Adrenal gland (tissue), 5 donors: ENCODE results near the gene GALNT8.

ENCODE experiments used
- POLR2A ChIP-seq, 2 donors: fragments of 450-650 bp; IDR thresholded peaks; one replicate each; pipeline ENCODE4 v1.6.1; 2017; ENCODE audit warnings: antibody characterized with exemption in 2 of 2, mild to moderate bottlenecking in 2 of 2, moderate library complexity in 1 of 2
- TF ChIP-seq, protein P1 (sequence below), 6 experiments: fragments of 450-650 bp in 4 of 6; fragments of 200-600 bp in 2 of 6; sonication (generic) in 1 of 6; IDR thresholded peaks; 1 replicate in 5 of 6; 2 replicates in 1 of 6; pipeline versions ENCODE4 v1.5.1 to v1.8.0; 2016 to 2021; ENCODE audit warnings: antibody characterized with exemption in 6 of 6, mild to moderate bottlenecking in 2 of 6, moderate library complexity in 1 of 6
- donor health status: DM: no; HTN: no; CAD: no.

DNA sequence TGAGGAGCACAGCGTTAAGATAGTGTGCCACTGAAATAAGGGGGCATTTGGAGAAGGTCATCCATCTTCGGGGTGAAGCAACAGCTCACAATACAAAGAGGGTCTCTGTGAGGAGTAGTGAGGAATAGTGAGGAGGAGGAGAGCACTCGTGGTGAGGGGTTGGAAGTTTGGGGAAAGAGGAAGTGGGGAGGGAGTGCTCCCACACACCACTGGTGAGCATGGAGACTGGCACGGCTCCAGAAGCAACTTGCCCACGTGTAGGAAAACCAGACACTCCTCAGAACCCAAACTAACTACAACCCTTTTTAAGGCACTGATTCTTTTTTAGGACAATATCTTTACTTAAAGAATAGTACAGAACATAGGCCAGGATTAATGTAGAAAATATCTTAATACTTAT is 48.9 kb downstream of the GALNT8 start:
- TF ChIP-seq POLR2A (IDR thresholded peaks at IDR 0.05), result no peak
- TF ChIP-seq, protein P1, sequence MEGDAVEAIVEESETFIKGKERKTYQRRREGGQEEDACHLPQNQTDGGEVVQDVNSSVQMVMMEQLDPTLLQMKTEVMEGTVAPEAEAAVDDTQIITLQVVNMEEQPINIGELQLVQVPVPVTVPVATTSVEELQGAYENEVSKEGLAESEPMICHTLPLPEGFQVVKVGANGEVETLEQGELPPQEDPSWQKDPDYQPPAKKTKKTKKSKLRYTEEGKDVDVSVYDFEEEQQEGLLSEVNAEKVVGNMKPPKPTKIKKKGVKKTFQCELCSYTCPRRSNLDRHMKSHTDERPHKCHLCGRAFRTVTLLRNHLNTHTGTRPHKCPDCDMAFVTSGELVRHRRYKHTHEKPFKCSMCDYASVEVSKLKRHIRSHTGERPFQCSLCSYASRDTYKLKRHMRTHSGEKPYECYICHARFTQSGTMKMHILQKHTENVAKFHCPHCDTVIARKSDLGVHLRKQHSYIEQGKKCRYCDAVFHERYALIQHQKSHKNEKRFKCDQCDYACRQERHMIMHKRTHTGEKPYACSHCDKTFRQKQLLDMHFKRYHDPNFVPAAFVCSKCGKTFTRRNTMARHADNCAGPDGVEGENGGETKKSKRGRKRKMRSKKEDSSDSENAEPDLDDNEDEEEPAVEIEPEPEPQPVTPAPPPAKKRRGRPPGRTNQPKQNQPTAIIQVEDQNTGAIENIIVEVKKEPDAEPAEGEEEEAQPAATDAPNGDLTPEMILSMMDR (IDR thresholded peaks at IDR 0.05), result no peak
